Measurements from ENCODE around the gene MARCHF6. TPM values are rescaled to one million over a fixed set of nuclear protein-coding genes. Genes with fewer than 3 reads are reported as not detected.

The MARCHF6 gene
- total RNA-seq: 29.2 and 69.5 TPM in 2 replicates

GRCh38 chr5:10353241-10354047, at the start of gene MARCHF6:
Gene MARCHF6 (plus strand): TSS chr5:10353695. CDS start chr5:10353899, 204 bp downstream.

DNA sequence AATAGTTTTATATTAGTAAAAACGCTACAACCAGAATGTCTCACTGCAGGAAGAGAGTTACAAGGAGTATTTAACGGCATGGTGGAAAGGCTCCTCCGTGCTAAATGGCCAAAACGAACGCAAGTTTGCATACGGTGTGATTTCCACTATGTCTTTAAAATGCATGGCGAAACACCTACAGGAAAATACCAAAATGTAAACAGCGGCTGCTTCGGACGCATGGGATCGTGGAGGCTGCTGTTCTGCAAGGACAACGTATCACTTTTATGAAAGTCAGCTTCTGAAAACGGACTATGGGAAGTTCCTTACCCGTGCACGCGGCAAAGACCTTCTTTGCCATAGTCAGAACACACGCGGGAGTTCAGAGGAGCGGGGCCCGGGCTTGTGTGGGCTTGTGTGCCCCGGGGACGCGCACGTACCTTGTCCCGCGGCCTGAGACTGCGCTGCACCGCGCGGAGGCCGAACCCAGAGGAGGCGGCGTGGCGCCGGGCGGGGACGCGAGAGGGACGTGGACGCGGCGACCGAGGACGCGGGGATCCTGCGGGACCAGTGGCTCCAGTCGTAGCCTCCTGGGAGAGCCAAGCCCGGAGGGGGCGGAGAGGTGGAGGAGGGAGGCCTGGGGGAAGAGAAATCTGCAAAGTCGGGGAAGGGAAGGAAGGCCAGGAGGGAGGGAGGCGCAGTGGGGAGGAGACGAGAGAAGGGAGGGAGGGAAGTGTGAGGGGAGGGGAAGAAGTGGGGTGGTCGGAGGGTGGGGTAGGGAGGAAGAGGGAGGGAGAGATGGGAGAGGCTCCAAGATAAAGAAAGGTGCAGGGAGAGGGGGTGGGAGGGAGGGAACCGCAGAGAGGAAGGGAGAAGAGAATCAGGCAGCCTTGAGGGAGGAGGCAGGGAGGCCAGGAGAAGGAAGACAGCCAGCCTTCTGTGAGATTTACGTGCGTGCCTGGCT, 46.0 kb upstream of the MARCHF6 start, which contains the start of gene CMBL:
CMBL (minus strand) TSS at position 697 of the 943 bp plus-strand sequence. CDS start 17,140 bp downstream, outside the sequence.

Other genes starting within 250 kb of the MARCHF6 start
- gene ATPSCKMT, start 103.8 kb upstream of the MARCHF6 start, total RNA-seq: 12.3 and 19.5 TPM in 2 replicates
- 193 and 399 TPM in 2 replicates for gene CCT5, start 103.4 kb upstream of the MARCHF6 start, total RNA-seq
- gene CMBL, start 45.8 kb upstream of the MARCHF6 start, total RNA-seq: 6.9 and 19.3 TPM in 2 replicates
- gene ROPN1L, start 88.2 kb downstream of the MARCHF6 start, total RNA-seq: 0.39 TPM in 1 of 2 replicates, not detected in the other
- gene ANKRD33B, start 210.4 kb downstream of the MARCHF6 start, total RNA-seq: 1.2 and 4.2 TPM in 2 replicates

Data from epithelial cell of alveolus of lung (primary cell).